ENCODE results near the gene DYNC1LI1. TPM values are rescaled to one million over a fixed set of nuclear protein-coding genes. Genes with fewer than 3 reads are reported as not detected.
"Not testable (repeated sequence)": the region's sequence is repeated elsewhere in the genome, so short reads cannot be mapped to it uniquely, and the experiment has no call there.

The DYNC1LI1 gene
- total RNA-seq, 1 donor from 2014 or later = 50.9 TPM

- intact Hi-C loops (cut with DNase I) = no loop called here
- ATAC-seq (ENCODE audit: poor library complexity) (no peak), DNase-seq (no peak)
Measured at GRCh38 chr3:32591186-32591585, 20.5 kb upstream of the DYNC1LI1 start.

- ATAC-seq (ENCODE audit: poor library complexity) (no peak), DNase-seq (no peak)
- intact Hi-C loops (cut with DNase I) = no loop called here
Measured at GRCh38 chr3:32586356-32586755, 15.7 kb upstream of the DYNC1LI1 start.

- intact Hi-C loops (cut with DNase I) = no loop called here
- peak; percentile 97 for ATAC-seq (ENCODE audit: poor library complexity)
Measured at GRCh38 chr3:32584660-32585059, 14.0 kb upstream of the DYNC1LI1 start.

GRCh38 chr3:32583708-32584107 is 13.1 kb upstream of the DYNC1LI1 start:
- DNase-seq (no peak), ATAC-seq (ENCODE audit: poor library complexity) (no peak)
- intact Hi-C loops (cut with DNase I) = no loop called here

More at GRCh38 chr3:32584660-32585059, 14.0 kb upstream of the DYNC1LI1 start:
- DNase-seq = no peak

GRCh38 chr3:32578669-32579068 is 8.0 kb upstream of the DYNC1LI1 start:
- DNase-seq; intact Hi-C loops (cut with DNase I): not testable (repeated sequence)

GRCh38 chr3:32577581-32578556 is 7.2 kb upstream of the DYNC1LI1 start:
- intact Hi-C loops (cut with DNase I) = no loop called here
- no peak for DNase-seq
- ATAC-seq (ENCODE audit: poor library complexity) = peak; percentile 77

More at GRCh38 chr3:32578669-32579068, 8.0 kb upstream of the DYNC1LI1 start:
- ATAC-seq (ENCODE audit: poor library complexity) = not testable (repeated sequence)

- DNase-seq = no peak
- peak; percentile 80 for ATAC-seq (ENCODE audit: poor library complexity)
- intact Hi-C loops (cut with DNase I) = no loop called here
Measured at GRCh38 chr3:32577174-32577573, 6.5 kb upstream of the DYNC1LI1 start.

- intact Hi-C loops (cut with DNase I) = no loop called here
- no peak for ATAC-seq (ENCODE audit: poor library complexity)
Measured at GRCh38 chr3:32575451-32576113, 4.9 kb upstream of the DYNC1LI1 start.

GRCh38 chr3:32571192-32571485 is 481 bp upstream of the DYNC1LI1 start:
- intact Hi-C loops (cut with DNase I) = no loop called here
- ATAC-seq (ENCODE audit: poor library complexity) (peak; percentile 73), DNase-seq (no peak)

More at GRCh38 chr3:32575451-32576113, 4.9 kb upstream of the DYNC1LI1 start:
- no peak for DNase-seq

GRCh38 chr3:32569540-32570420 is 878 bp downstream of the DYNC1LI1 start:
- peak; percentile 74 for DNase-seq
- intact Hi-C loops (cut with DNase I) = no loop called here
- ATAC-seq (ENCODE audit: poor library complexity) = peak; percentile 60

- DNase-seq (no peak), ATAC-seq (ENCODE audit: poor library complexity) (no peak)
- intact Hi-C loops (cut with DNase I) = no loop called here
Measured at GRCh38 chr3:32568953-32569352, 1.7 kb downstream of the DYNC1LI1 start.

GRCh38 chr3:32564195-32564594 is 6.5 kb downstream of the DYNC1LI1 start:
- DNase-seq (no peak), ATAC-seq (ENCODE audit: poor library complexity) (no peak)
- intact Hi-C loops (cut with DNase I) = no loop called here

- no peak for DNase-seq
- intact Hi-C loops (cut with DNase I) = no loop called here
- ATAC-seq (ENCODE audit: poor library complexity) = no peak
Measured at GRCh38 chr3:32562640-32563039, 8.0 kb downstream of the DYNC1LI1 start.

GRCh38 chr3:32557640-32558352 is 12.9 kb downstream of the DYNC1LI1 start:
- ATAC-seq (ENCODE audit: poor library complexity) (no peak), DNase-seq (no peak)
- intact Hi-C loops (cut with DNase I) = no loop called here

GRCh38 chr3:32556332-32556731 is 14.3 kb downstream of the DYNC1LI1 start:
- intact Hi-C loops (cut with DNase I) = no loop called here
- DNase-seq (no peak), ATAC-seq (ENCODE audit: poor library complexity) (no peak)

GRCh38 chr3:32553973-32554372 is 16.7 kb downstream of the DYNC1LI1 start:
- intact Hi-C loops (cut with DNase I) = no loop called here
- no peak for DNase-seq
- no peak for ATAC-seq (ENCODE audit: poor library complexity)

GRCh38 chr3:32553459-32553858 is 17.2 kb downstream of the DYNC1LI1 start:
- ATAC-seq (ENCODE audit: poor library complexity) (no peak), DNase-seq (no peak)
- intact Hi-C loops (cut with DNase I) = no loop called here

GRCh38 chr3:32552013-32552412 is 18.6 kb downstream of the DYNC1LI1 start:
- DNase-seq (no peak), ATAC-seq (ENCODE audit: poor library complexity) (no peak)
- intact Hi-C loops (cut with DNase I) = no loop called here
